Bronchial epithelial cell (primary cell): ENCODE results near the gene CALCR. TPM values are rescaled to one million over a fixed set of nuclear protein-coding genes. Genes with fewer than 3 reads are reported as not detected.

ENCODE experiments used
- DNase-seq: peaks from one replicate; pipeline ENCODE4 v3.0.0-alpha.2; 2010; ENCODE audit warnings: low read depth
- FAIRE-seq: peaks from 2 replicates; lab custom pipeline; 2011; peaks lifted over from hg19 to GRCh38; lab: Jason Lieb, UNC
- H3K27me3 ChIP-seq: 2 replicates; pipeline ENCODE4 v1.5.1; 2011; ENCODE audit warnings: low read length; ENCODE audit not compliant: control insufficient read depth, insufficient read depth
- H3K36me3 ChIP-seq: 2 replicates; pipeline ENCODE4 v1.5.1; 2011; ENCODE audit warnings: low read length; ENCODE audit not compliant: control insufficient read depth, insufficient read depth
- H3K4me3 ChIP-seq: 2 replicates; pipeline ENCODE4 v1.5.1; 2011; ENCODE audit warnings: mild to moderate bottlenecking, low read depth, low read length, control low read depth
- CTCF ChIP-seq: IDR thresholded peaks from 2 replicates; pipeline ENCODE4 v1.5.1; 2011; ENCODE audit warnings: mild to moderate bottlenecking, moderate library complexity, low read length, control low read depth, inconsistent platforms; ENCODE audit not compliant: insufficient read depth, severe bottlenecking
- total RNA-seq: library from RNA; depleted of rRNA; stranded (reverse); fragments of >200 nt; gene quantifications from 2 replicates; pipeline ENCODE4 v1.2.1, GENCODE V29; 2014

The CALCR gene
- total RNA-seq, 1 donor from 2014 or later, result not detected

DNA sequence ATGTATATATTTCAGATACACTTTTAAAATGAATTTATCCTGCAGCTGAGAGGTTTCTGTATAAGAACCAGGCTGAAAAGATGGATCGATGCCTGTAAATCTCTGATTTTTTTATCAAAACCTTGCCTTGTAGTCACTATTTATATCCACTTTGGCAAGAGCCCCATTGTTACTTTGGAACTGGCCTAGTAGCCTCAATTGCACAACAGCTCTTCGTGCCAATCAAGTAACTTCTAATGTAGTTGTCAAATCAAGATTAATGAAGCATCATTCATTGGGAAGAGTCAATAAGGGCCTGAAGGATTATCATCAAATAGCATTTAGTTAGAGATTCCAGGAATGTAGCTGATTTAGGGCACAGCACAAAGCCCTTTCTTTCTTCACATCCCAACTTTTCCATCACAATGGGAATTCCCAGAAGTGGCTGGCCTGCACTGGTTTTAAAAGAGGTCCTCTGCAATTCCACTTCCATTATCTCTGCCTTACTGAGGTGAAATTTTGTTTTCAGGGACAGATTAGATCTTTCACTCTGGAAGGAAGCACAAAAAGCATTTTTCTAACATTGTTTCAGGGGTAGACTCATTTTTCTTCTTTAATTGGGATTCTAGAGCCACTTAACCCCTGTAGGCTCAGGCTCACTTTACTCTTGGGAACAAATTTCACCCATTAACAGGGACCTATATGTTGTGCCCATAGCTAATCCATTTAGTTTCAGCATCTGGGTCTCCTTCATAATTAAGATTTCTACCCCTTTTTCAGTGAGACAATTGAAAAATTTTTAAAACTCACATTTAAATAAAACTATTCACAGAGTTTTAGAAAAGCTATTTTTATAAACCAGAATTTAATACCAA is 97.8 kb downstream of the CALCR start:
- DNase-seq (no peak), FAIRE-seq (no peak)
- no peak overlapping the region for H3K4me3 ChIP-seq
- H3K36me3 ChIP-seq, result no peaks in the 10 kb centered on the region
- no peaks in the 10 kb centered on the region for H3K27me3 ChIP-seq
- TF ChIP-seq CTCF, result no peak

DNA sequence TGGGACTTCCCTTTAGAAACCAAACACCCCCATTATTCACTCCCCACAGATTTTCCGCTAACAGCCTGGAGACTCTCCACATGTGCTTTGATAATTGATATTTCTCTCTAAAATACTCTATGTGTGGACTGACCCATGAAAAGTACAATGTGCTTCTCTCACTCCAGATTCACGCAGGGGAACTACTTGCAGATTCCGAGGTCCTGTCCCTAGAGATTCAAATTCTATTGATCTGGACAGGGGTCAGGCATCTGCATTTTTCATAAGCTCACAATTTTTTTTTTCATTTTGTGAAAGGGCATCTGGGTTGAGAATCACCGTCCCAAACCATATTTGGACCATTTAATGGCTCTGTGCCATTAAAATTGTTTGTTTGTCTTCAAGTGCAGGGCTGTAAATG is 98.7 kb downstream of the CALCR start:
- DNase-seq, result no peak
- TF ChIP-seq CTCF, result no peak
- Histone ChIP-seq H3K27me3 (no peaks in the 10 kb centered on the region), H3K36me3 (no peaks in the 10 kb centered on the region), H3K4me3 (no peak overlapping the region)
- no peak for FAIRE-seq

GRCh38 chr7:93471456-93471855 is 103.1 kb downstream of the CALCR start:
- no peak for FAIRE-seq
- Histone ChIP-seq H3K27me3 (no peaks in the 10 kb centered on the region), H3K36me3 (no peaks in the 10 kb centered on the region), H3K4me3 (no peak overlapping the region)
- no peak for DNase-seq
- TF ChIP-seq CTCF, result no peak

DNA sequence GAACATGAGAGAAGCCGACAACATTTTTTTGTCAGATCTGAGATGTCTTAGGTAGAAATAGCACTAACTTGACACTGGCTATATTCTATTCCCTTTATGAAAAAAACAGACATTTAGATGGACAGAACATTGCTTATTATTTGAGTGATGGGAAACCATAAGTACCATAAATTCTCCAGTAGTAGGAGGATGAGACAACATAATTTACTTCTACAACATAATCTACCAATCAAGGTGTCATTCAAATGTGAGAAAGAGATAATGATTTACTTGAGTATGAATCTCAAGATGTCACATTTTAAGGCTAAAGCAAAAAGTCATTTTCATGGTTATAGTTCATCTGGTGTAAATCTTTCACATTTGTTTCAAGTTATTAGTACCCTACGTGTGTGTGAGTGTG is 110.8 kb downstream of the CALCR start:
- H3K4me3 ChIP-seq, result no peak overlapping the region
- no peaks in the 10 kb centered on the region for H3K36me3 ChIP-seq
- FAIRE-seq (no peak), DNase-seq (no peak)
- TF ChIP-seq CTCF, result no peak
- no peaks in the 10 kb centered on the region for H3K27me3 ChIP-seq

- Histone ChIP-seq H3K36me3 (no peaks in the 10 kb centered on the region), H3K4me3 (no peak overlapping the region), H3K27me3 (no peaks in the 10 kb centered on the region)
- DNase-seq (peak; percentile 3), FAIRE-seq (no peak)
- no peak for TF ChIP-seq CTCF
Observed at GRCh38 chr7:93461350-93461749, 113.2 kb downstream of the CALCR start.
